ENCODE results near the gene ULK4. TPM values are rescaled to one million over a fixed set of nuclear protein-coding genes. Genes with fewer than 3 reads are reported as not detected.
"Not testable (repeated sequence)": the region's sequence is repeated elsewhere in the genome, so short reads cannot be mapped to it uniquely, and the experiment has no call there.

ULK4 gene
- total RNA-seq, 1 donor, result 23.2 TPM

DNA sequence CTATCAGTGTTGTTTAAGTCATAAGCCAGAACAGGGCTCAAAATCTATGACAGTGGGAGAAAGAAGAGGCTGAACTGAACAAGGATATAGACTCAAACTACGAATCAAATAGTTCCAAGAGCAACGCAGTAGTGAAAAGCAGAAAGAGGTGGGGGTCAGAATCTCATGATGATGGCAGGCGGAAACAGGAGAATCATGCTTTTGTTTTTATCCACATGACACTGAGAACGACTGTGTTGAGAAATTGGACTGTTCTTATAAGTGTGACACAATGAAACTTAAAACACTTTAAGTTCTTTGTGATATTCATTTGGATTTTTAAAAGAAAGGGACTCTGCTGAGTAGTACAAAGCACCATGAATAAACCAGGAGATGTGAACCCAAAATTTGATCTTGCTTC is 309.4 kb downstream of the ULK4 start:
- DNase-seq (ENCODE audit: low read depth in 2 of 3, low spot score in 2 of 3), result no peak

GRCh38 chr3:41651718-41652117 is 310.2 kb downstream of the ULK4 start:
- no peak for DNase-seq (ENCODE audit: low read depth in 2 of 3, low spot score in 2 of 3)

DNA sequence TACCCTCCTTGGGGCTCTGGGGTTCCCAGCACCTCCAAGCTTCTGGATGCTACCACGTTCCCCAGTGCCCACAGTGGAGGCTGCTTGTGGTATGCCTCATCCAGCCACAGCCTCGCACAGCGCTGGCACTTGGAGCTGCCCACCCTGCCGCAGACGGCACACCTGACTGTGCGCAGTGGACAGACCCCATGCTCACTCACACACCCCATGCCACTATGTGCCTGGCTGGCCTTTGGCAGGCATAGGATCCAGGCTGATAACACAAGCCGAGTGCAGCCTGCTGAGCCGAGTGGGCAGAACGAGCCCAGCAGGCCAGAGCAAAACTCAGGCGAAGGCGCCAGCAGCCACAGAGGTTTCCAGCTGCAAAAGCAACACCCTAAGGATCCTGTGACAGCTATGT is 311.5 kb downstream of the ULK4 start:
- DNase-seq (ENCODE audit: low read depth in 2 of 3, low spot score in 2 of 3), result no peak

DNA sequence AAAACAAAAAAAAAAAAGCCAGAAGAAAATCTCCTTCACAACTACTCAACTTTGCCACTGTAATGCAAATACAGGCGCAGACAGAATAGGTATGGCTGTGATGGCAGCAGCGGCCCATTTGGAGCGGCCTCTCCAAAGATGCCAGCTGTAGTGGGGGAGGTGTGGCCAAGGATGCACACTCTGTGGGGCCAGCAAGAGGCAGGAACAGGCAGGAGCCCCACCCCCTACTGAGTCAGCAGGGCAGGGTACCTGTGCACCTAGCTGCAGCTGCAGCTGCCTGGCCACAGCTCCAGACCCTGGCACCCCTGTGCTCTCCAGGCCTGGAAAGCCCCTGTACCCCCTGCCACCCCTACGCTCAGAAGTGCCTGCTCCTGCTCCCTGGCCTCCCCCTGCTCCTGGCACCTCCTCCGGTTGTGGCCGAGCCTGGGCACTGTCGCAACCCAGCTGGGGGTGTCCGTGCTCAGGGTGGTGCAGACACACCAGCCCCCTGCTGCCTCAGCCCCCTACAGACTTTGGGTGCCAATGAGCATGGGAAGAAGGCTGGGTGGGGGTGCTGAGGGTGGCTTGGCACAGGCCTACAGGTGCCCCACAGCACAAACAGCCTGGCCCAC is 312.7 kb downstream of the ULK4 start:
- DNase-seq (ENCODE audit: low read depth in 2 of 3, low spot score in 2 of 3), result no peak

DNA sequence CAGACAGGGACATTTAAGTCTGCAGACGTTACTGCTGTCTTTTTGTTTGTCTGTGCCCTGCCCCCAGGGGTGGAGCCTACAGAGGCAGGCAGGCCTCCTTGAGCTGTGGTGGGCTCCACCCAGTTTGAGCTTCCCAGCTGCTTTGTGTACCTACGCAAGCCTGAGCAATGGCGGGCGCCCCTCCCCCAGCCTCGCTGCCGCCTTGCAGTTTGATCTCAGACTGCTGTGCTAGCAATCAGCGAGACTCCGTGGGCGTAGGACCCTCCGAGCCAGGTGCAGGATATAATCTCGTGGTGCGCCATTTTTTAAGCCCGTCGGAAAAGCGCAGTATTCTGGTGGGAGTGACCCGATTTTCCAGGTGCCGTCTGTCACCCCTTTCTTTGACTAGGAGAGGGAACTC is 314.2 kb downstream of the ULK4 start:
- not testable (repeated sequence) for DNase-seq (ENCODE audit: low read depth in 2 of 3, low spot score in 2 of 3)

DNA sequence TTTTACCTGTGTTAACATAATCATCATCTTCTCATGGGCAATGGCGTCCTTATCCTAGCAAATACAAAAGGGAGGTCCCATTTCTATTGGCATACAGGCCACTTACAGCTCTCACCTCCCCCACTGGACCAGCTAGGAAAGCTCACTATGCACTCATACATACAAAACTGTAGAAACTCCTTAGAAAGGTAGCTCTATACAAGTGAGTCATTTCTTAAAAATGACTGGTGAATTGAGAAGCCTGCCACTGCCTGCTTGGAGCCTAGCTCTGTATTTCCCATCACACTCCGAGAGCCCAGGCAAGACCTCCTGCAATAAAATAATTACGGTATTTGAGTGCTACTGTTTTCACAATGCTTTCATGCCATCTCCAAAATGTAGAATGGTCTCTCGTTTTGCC is 321.8 kb downstream of the ULK4 start:
- no peak for DNase-seq (ENCODE audit: low read depth in 2 of 3, low spot score in 2 of 3)

- no peak for DNase-seq (ENCODE audit: low read depth in 2 of 3, low spot score in 2 of 3)
Observed at GRCh38 chr3:41638381-41638780, 323.5 kb downstream of the ULK4 start.

DNA sequence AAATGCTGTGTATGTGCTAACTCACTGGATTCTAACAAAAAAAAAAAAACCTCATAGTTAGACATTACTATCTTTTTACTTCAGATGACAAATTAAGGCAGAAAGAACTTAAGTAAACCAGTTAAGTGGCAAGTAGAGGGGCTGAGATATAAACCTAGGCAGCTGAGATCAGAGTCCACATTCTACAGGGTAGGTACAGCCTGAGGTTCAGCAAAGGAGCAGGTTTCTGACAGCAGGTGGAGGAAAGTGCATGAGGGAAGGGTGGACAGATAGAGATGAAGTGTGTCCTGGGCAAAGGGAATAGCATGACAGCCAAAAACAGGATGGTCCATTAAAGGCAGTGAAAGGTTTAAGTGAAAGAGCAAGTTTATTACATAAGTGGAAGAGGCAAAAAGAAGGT is 329.2 kb downstream of the ULK4 start:
- no peak for DNase-seq (ENCODE audit: low read depth in 2 of 3, low spot score in 2 of 3)

DNA sequence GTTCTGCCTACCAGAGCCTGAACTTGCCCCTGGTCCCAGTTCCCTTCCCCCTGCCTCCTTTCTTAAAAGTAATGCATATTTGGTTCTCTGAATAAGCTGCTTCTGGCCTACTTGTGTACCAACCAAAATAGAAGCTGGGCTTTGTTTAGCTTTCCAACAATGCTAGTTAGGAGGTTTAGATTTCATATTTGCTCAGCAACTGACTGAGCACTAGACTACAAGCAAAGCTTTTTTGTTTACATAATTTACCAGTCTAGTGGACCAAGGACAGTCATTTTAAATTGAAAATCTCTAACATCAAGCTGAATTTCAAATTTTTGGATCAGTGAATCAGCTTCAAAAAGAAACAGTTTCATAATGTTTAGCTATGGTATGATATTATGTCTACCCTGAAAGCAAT is 331.2 kb downstream of the ULK4 start:
- no peak for DNase-seq (ENCODE audit: low read depth in 2 of 3, low spot score in 2 of 3)

DNA sequence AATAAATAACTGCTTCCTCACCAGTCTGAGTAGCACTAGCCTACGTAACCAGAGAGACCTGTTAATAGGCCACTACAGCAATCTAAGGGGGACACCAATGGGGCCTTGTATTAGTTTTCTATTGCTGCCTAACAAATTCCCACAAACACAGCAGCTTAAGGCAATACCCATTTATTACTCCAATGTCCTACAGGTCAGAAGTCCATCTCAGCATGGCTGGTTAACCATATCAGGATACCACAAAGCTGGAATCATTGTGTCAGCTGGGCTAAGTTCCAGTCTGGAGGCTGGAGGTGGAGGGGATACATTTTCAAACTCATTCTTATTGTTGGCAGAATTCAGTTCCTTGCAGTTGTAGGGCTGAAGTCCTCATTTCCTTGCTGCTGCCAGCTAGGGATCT is 331.9 kb downstream of the ULK4 start:
- no peak for DNase-seq (ENCODE audit: low read depth in 2 of 3, low spot score in 2 of 3)

DNA sequence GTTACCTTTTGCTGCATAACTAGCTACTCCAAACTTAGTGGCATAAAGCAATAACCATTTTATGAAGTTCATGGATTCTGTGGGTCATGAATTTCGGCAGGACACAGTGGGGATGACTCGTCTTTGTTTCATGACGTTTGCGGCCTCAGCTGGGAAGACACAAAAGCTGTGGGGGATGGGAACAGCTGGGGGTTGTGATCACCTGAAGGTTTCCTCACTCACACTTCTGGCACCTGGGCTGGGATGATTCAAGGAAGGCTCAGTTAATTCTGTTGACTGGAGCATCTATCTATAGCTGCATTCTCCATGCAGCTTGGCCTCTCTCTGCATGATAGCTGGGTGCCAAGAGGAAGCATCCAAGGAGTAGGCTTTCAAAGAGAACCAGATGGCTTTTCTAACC is 332.8 kb downstream of the ULK4 start:
- no peak for DNase-seq (ENCODE audit: low read depth in 2 of 3, low spot score in 2 of 3)

GRCh38 chr3:41627477-41628087 is 334.3 kb downstream of the ULK4 start:
- no peak for DNase-seq (ENCODE audit: low read depth in 2 of 3, low spot score in 2 of 3)

DNA sequence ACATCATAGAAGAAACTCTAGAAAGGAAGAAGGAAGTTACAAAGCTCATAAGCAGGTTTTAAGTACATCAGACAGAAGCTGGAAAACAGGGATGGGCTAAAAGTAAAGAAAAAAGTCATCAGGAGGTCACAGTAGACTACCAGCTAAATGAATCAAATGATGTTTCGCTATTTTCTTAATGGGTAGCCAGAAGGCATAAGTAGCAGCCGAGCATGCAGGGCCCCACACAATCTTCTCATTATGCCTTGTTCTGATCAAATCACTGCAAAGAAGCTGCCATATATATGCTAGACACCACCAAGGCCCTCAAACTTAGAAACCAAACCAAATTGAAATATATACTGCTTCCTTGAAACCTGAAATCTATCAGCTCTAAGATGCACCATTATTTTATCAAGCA is 349.1 kb downstream of the ULK4 start:
- no peak for DNase-seq (ENCODE audit: low read depth in 2 of 3, low spot score in 2 of 3)

GRCh38 chr3:41611008-41611407 is 350.9 kb downstream of the ULK4 start:
- DNase-seq (ENCODE audit: low read depth in 2 of 3, low spot score in 2 of 3), result no peak

DNA sequence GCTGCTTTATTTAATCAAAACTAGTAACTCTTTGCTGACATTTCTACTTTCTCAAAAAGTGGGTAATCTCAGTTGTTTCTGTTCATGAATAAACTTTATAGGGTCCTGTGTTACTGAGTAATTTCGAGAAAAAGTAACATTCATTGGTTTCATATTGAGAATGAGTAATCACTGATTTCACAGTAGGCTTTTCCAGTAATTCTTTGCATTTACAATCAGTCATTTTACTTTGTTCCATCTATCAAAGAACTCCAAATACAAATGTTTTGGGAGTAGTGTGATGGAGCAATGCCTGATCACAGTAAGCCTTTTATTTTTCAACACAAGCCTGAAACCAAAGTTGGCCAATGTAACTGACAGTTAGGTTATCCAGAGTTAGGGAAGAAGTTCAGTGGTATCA is 353.6 kb downstream of the ULK4 start:
- DNase-seq (ENCODE audit: low read depth in 2 of 3, low spot score in 2 of 3), result no peak

GRCh38 chr3:41603807-41604206 is 358.1 kb downstream of the ULK4 start:
- DNase-seq (ENCODE audit: low read depth in 2 of 3, low spot score in 2 of 3), result no peak

- DNase-seq (ENCODE audit: low read depth in 2 of 3, low spot score in 2 of 3), result no peak
Observed at GRCh38 chr3:41602121-41602520, 359.8 kb downstream of the ULK4 start.

GRCh38 chr3:41601404-41601987 is 360.4 kb downstream of the ULK4 start:
- DNase-seq (ENCODE audit: low read depth in 2 of 3, low spot score in 2 of 3), result no peak

GRCh38 chr3:41600616-41601015 is 361.3 kb downstream of the ULK4 start:
- DNase-seq (ENCODE audit: low read depth in 2 of 3, low spot score in 2 of 3), result no peak

- no peak for DNase-seq (ENCODE audit: low read depth in 2 of 3, low spot score in 2 of 3)
Observed at GRCh38 chr3:41599127-41599484, 362.8 kb downstream of the ULK4 start.

- no peak for DNase-seq (ENCODE audit: low read depth in 2 of 3, low spot score in 2 of 3)
Observed at GRCh38 chr3:41598402-41599126, 363.3 kb downstream of the ULK4 start.

DNA sequence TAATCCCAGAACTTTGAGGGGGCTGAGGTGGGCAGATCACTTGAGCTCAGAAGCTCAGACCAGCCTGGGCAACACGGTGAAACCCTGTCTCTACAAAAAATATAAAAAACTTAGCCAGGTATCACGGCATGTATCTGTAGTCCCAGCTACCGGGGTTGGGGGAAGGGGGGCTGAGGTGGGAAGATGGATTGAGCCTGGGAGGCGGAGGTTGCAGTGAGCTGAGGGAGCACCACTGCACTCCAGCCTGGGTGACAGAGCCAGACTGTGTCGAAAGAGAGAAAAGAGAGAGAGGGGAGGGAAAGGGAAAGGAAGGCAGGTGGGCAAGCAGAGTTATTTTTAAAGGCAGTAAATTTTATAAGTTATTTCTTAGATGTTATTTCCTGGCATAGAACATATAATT is 368.1 kb downstream of the ULK4 start:
- no peak for DNase-seq (ENCODE audit: low read depth in 2 of 3, low spot score in 2 of 3)

Measured in hematopoietic multipotent progenitor cell (in vitro differentiated cells).